22Rv1 (cell line): ENCODE results near the gene BCAP31.
"Not testable (repeated sequence)": the region's sequence is repeated elsewhere in the genome, so short reads cannot be mapped to it uniquely, and the experiment has no call there.

Source experiments
- H3K27ac ChIP-seq: fragments of 450-650 bp; 2 replicates; pipeline ENCODE4 v1.5.1; 2017
- ZFX ChIP-seq: fragments of 450-650 bp; IDR thresholded peaks from 2 replicates; pipeline ENCODE4 v1.6.1; 2017; ENCODE audit warnings: antibody characterized with exemption, borderline replicate concordance
- TF ChIP-seq, protein P1 (sequence below): fragments of 450-650 bp; IDR thresholded peaks from 2 replicates; pipeline ENCODE4 v1.5.1; 2017; ENCODE audit warnings: mild to moderate bottlenecking

Gene BCAP31

DNA sequence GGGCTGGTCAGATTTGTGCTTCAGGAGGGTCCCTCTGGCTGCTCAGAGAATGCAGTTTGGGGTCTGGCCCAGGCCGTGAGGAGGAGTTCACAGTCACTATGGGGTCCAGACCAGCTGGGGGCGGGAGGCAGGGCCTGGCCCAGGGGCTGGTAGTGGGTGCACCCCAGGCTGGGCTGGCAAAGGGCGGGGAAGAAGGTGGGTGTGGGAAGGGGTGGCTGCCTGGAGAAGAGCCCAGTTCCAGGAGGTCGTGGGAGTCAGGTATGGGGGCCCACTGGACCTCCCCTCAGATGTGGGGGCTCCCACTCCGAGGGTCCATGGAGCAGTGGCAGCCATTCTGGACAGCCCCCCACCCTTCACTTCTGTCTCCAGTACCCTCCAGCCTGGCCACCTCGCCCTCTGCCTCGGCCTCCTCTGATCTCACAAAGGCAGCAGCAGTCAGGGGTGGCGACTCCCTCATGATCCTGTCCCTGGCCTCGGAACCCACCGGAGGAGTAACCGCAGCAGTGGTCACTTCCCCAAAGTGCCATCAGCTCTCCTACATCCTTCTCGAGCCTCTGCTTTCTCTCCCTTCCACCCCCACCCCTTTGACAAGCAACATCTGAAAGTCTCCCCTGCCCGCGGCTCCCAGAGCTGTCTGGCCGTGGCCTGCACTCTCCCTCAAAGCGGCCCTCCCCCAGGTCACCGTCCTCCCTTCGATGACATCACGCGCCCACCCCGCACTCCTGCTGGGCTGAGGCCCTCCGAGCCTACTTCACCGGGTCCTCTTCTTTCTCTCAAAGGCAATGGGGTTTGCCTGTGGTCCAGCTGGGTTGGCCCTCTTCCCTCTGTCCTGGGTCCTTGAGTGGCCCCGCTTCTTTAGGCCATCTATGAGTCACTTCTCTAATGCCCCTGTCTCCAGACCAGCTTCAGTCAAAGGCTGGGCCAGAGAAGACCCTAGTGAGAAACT, 38.2 kb downstream of the BCAP31 start:
- TF ChIP-seq ZFX = no peak
- TF ChIP-seq, protein P1, sequence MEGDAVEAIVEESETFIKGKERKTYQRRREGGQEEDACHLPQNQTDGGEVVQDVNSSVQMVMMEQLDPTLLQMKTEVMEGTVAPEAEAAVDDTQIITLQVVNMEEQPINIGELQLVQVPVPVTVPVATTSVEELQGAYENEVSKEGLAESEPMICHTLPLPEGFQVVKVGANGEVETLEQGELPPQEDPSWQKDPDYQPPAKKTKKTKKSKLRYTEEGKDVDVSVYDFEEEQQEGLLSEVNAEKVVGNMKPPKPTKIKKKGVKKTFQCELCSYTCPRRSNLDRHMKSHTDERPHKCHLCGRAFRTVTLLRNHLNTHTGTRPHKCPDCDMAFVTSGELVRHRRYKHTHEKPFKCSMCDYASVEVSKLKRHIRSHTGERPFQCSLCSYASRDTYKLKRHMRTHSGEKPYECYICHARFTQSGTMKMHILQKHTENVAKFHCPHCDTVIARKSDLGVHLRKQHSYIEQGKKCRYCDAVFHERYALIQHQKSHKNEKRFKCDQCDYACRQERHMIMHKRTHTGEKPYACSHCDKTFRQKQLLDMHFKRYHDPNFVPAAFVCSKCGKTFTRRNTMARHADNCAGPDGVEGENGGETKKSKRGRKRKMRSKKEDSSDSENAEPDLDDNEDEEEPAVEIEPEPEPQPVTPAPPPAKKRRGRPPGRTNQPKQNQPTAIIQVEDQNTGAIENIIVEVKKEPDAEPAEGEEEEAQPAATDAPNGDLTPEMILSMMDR = no peak
- no peak overlapping the region for H3K27ac ChIP-seq

- TF ChIP-seq, protein P1 = no peak
- TF ChIP-seq ZFX = no peak
- H3K27ac ChIP-seq = no peak overlapping the region
These were observed 39.0 kb downstream of the BCAP31 start for GRCh38 chrX:153685156-153685536.

GRCh38 chrX:153684467-153685155, 39.6 kb downstream of the BCAP31 start:
- no peak overlapping the region for H3K27ac ChIP-seq
- no peak for TF ChIP-seq ZFX
- TF ChIP-seq, protein P1 = no peak

DNA sequence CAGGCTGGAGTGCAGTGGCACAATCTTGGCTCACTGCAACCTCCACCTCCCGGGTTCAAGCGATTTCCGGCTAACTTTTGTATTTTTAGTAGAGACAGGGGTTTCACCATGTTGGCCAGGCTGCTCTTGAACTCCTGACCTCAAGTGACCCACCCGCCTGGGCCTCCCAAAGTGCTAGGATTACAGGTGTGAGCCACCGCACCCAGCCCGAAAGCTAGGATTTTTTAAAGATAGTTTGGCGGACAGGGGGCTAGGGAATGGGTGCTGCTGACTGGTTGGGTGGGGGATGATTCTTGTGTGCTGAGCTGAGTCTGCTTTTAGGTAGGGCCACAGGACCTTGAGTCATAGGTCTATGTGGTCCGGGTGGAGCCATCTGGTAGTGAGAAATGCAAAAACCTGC, 40.7 kb downstream of the BCAP31 start:
- not testable (repeated sequence) for H3K27ac ChIP-seq

- no peak for TF ChIP-seq ZFX
- TF ChIP-seq, protein P1 = no peak
- no peak overlapping the region for H3K27ac ChIP-seq
These were observed 43.0 kb downstream of the BCAP31 start for GRCh38 chrX:153681175-153681574.

DNA sequence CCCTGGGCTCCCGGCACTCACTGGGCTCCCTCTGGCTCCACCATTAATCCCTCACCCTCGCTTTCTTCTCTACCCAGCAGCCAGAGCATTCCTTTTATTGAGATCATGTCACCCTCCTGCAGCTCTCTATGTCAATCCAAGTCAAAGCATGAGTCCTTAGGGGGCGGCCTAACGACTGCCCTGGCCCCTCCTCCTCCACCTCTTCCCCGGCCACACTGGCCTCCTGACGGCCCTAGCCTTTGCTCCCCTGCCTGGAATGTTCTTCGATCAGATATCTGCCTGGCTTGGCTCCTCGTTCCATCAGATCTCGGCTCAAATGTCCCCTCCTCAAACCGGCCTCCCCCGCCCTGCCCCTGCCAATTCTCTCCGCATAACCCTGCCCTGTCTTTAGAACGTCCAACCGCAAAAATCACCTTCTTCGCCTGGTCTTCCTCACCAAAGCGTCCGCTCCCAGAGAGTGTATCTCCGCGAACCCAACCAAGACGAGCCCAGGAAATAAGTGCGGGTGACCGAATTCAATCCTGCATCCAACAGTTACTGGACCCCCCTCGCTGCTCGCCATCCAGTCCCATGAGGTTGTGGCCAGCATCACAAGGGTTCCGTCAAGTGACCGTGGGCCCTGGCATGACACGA, 49.9 kb downstream of the BCAP31 start:
- TF ChIP-seq, protein P1 = 0 out of 2 replicates have a peak, but pooled peaks have one; percentile 6
- TF ChIP-seq ZFX = no peak
- H3K27ac ChIP-seq = no peak overlapping the region

DNA sequence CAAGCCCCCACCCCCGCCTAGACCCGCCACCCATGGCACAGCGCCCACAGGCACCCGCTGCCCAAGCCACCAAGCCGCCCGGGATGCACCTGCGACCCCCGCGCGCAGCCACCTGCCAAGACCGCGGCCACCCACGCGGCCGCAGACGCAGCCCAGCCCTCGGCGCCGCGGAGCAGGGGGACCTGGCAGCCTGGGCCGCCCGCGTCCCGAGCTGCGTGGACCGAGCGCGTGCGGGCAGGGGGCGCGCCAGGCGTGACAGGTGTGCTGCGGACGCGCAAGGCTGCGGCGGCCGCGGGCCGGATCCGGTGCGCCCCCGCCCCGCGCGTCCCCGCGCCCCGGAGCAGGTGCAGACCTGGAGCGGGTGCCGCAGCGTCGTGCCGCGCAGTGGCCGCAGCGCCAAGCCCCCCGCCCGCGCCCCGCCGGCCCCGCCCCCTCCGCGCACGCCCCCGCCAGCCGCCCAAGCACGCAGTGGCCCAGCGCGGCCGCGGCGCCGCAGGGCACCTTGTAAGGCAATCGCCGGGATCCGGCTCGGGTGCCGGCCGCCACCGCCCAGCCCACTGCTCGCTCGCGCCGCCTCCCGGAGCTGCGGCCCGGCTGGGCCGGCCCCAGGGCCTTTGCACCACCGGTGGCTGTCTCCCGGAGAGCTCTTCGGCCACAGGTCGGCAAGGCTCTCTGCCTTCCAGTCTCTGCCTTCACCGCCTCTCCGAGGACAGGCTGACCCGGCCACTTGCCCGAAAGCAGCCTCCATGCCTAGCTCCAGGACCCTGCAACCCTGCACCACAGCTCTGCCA, 50.6 kb downstream of the BCAP31 start, which contains the start of gene PNCK:
PNCK (minus strand) TSS at position 386 of the 791 bp plus-strand sequence. CDS start 737 bp downstream, outside the sequence.
- TF ChIP-seq ZFX = no peak
- TF ChIP-seq, protein P1 = peak; percentile 28
- 0 out of 2 replicates have a peak within 1 kb of the TSS, but pooled peaks have one; percentile 22 for H3K27ac ChIP-seq
